SU-DHL-6 (cell line): ENCODE measurements around the gene TBX6.

ENCODE experiments used
- CTCF ChIP-seq: fragments of 200-600 bp; sonication (generic); IDR thresholded peaks from one replicate; pipeline ENCODE4 v1.5.1; 2017; ENCODE audit warnings: antibody characterized with exemption, mild to moderate bottlenecking, low read length, moderate library complexity; ENCODE audit not compliant: insufficient read depth, poor library complexity, severe bottlenecking
- EZH2phosphoT487 ChIP-seq: fragments of 200-600 bp; sonication (generic), shearing (Covaris generic); conservative IDR thresholded peaks from 2 replicates; pipeline ENCODE4 v1.6.1; 2018; ENCODE audit warnings: mild to moderate bottlenecking, antibody characterized with exemption, low read length, moderate library complexity, mixed read lengths

GRCh38 chr16:30063278-30063892 lies 28.3 kb downstream of the TBX6 start:
- no peak for TF ChIP-seq CTCF
- TF ChIP-seq EZH2phosphoT487: no peak
